HEK293T (cell line): ENCODE results near the gene SLC2A5.
"Not testable (repeated sequence)": the region's sequence is repeated elsewhere in the genome, so short reads cannot be mapped to it uniquely, and the experiment has no call there.

Source experiments
- CTCF ChIA-PET: fragments of 350-600 bp; formaldehyde crosslinking; extraction: SDS; loops from one replicate; lab custom pipeline; 2021; ENCODE audit warnings: antibody characterized with exemption, inconsistent platforms; lab: Yijun Ruan, JAX
- POLR2A ChIA-PET: fragments of 350-600 bp; formaldehyde crosslinking; extraction: SDS; loops from one replicate; lab custom pipeline; 2020; ENCODE audit warnings: antibody characterized with exemption, inconsistent platforms; lab: Yijun Ruan, JAX
- DNase-seq: peaks from one replicate; pipeline ENCODE4 v3.0.0; 2012; ENCODE audit warnings: mixed read lengths; ENCODE audit errors: extremely low spot score
- ARNT ChIP-seq: fragments of 450-650 bp; IDR thresholded peaks from 2 replicates; pipeline ENCODE4 v1.6.1; 2017; ENCODE audit warnings: mild to moderate bottlenecking
- BHLHE40 ChIP-seq: fragments of 450-650 bp; IDR thresholded peaks from 2 replicates; pipeline ENCODE4 v1.6.1; 2016; ENCODE audit warnings: mild to moderate bottlenecking, moderate library complexity, borderline replicate concordance
- CTBP1 ChIP-seq: fragments of 450-650 bp; IDR thresholded peaks from 2 replicates; pipeline ENCODE4 v1.6.1; 2016; ENCODE audit warnings: borderline replicate concordance
- ELF4 ChIP-seq: fragments of 450-650 bp; IDR thresholded peaks from 2 replicates; pipeline ENCODE4 v1.6.1; 2017; ENCODE audit warnings: antibody characterized with exemption
- FOXA1 ChIP-seq: fragments of 450-650 bp; IDR thresholded peaks from 2 replicates; pipeline ENCODE4 v1.6.1; 2016; ENCODE audit warnings: mild to moderate bottlenecking
- FOXK2 ChIP-seq: fragments of 450-650 bp; IDR thresholded peaks from 2 replicates; pipeline ENCODE4 v1.6.1; 2016; ENCODE audit warnings: mild to moderate bottlenecking
- FOXM1 ChIP-seq: fragments of 450-650 bp; IDR thresholded peaks from 2 replicates; pipeline ENCODE4 v1.6.1; 2017; ENCODE audit warnings: mild to moderate bottlenecking, borderline replicate concordance
- HDGF ChIP-seq: fragments of 450-650 bp; IDR thresholded peaks from 2 replicates; pipeline ENCODE4 v1.6.1; 2017; ENCODE audit warnings: antibody characterized with exemption, borderline replicate concordance
- L3MBTL2 ChIP-seq: fragments of 450-650 bp; conservative IDR thresholded peaks from 2 replicates; pipeline ENCODE4 v1.6.1; 2016; ENCODE audit warnings: mild to moderate bottlenecking
- LEF1 ChIP-seq: fragments of 450-650 bp; IDR thresholded peaks from 2 replicates; pipeline ENCODE4 v1.6.1; 2017; ENCODE audit warnings: mild to moderate bottlenecking, borderline replicate concordance
- NFRKB ChIP-seq: fragments of 450-650 bp; IDR thresholded peaks from 2 replicates; pipeline ENCODE4 v1.6.1; 2016; ENCODE audit warnings: mild to moderate bottlenecking, moderate library complexity
- PKNOX1 ChIP-seq: fragments of 450-650 bp; IDR thresholded peaks from 2 replicates; pipeline ENCODE4 v1.6.1; 2016
- SP1 ChIP-seq: fragments of 450-650 bp; IDR thresholded peaks from 2 replicates; pipeline ENCODE4 v1.6.1; 2017
- SUZ12 ChIP-seq: fragments of 450-650 bp; IDR thresholded peaks from 2 replicates; pipeline ENCODE4 v1.6.1; 2016; ENCODE audit warnings: mild to moderate bottlenecking
- TARDBP ChIP-seq: fragments of 450-650 bp; IDR thresholded peaks from 2 replicates; pipeline ENCODE4 v1.6.1; 2016
- ZNF384 ChIP-seq: fragments of 450-650 bp; IDR thresholded peaks from 2 replicates; pipeline ENCODE4 v1.6.1; 2016

SLC2A5 gene

DNA sequence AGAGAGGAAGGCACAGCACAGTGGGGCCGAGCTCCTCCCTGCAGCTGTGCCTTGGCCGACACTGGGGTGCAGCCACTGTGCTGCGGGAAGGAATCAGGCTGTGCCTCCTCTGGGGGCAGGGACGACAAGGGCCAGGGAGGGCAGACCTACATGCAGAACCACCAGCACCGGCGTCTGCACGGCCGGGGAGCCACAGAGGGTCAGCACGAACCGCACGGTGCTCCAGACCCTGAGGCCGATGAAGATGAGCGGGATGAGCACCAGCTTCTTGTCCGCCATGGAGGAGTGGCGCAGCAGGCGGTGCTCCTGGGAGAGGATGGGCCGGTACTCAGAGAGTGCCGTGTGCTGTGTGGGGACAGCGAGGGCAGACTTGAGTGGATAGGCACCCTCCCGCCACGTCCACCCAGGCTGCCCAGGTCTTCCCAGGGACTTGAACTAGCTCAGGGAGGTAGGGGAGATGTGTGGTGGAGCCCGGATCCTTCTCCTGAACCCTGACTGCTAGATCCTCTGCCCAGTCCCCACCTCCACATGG, 36.0 kb upstream of the SLC2A5 start:
- POLR2A ChIA-PET: no interaction called here
- DNase-seq: no peak
- TF ChIP-seq ARNT (no peak), ELF4 (no peak)
- CTCF ChIA-PET: no interaction called here

- TF ChIP-seq FOXA1 (no peak), BHLHE40 (no peak), CTBP1 (no peak), FOXM1 (no peak), LEF1 (no peak), ELF4 (no peak), ARNT (no peak), PKNOX1 (no peak), HDGF (no peak), TARDBP (no peak), ZNF384 (no peak), NFRKB (no peak)
- ChIA-PET CTCF (interaction anchor here (0.6 to 1.7 kb wide), 7 partner anchors 9 to 184 kb away, joined by 3 to 7 read pairs (median 4); no protein-coding TSS in a partner anchor), POLR2A (no interaction called here)
- DNase-seq: peak; percentile 65
Observed at GRCh38 chr1:9101510-9102146, 32.2 kb upstream of the SLC2A5 start.

DNA sequence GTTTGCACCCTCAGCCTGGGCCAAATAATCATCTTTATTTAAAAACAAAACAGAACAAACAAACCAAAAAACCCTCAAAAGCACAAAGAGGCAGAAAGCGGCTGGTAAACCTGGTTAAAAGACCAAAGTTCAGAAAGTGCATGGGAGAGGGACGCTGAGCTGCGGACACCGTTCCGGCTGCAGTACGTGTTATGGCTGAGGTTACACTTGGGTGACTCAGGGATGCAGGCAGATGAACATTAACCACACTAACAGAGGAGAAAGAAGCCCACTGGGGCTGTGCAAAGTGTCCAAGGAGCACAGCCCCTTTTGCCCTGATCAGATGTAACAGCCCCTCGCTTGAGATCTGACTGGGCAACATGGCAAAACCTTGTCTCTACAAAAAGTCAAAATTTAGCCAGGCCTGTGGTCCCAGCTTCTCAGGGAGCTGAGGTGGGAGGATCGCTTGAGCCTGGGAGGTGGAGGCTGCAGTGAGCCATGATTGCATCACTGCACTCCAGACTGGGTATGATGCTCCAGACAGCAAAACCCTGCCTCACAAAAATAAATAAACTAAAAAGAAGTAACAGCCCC, 31.1 kb upstream of the SLC2A5 start:
- CTCF ChIA-PET: no interaction called here
- DNase-seq: no peak
- POLR2A ChIA-PET: no interaction called here

DNA sequence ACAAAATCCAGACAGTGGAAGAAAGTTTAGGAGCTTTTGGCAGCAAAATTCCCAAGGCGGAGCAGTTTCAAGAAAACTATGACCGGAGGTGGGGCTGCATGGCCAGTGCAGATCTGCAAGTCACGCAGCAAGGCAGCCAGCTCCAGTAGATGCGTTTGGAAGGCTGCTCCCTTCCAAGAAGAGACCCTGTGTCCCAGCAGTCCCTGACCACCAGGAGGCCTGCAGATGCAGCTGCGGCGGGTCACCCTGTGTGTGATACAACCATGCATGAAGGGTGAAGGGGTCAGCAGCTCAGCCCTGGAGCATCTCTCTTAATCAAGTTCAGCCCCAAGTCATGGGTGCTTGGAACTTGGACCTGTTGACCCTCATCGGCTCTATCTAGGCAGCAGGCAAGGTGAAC, 30.1 kb upstream of the SLC2A5 start:
- ChIA-PET CTCF (interaction anchor here (0.6 kb wide), 1 partner anchor 358 kb away, joined by 3 read pairs; no protein-coding TSS in a partner anchor), POLR2A (no interaction called here)
- no peak for DNase-seq
- TF ChIP-seq LEF1 (no peak), ZNF384 (no peak), TARDBP (no peak), CTBP1 (no peak), ELF4 (no peak), HDGF (no peak), SUZ12 (no peak), L3MBTL2 (no peak), SP1 (no peak), FOXA1 (no peak), PKNOX1 (no peak), ARNT (no peak), BHLHE40 (no peak), NFRKB (no peak), FOXK2 (no peak), FOXM1 (no peak)

More for the DNA sequence above, 31.1 kb upstream of the SLC2A5 start:
- TF ChIP-seq FOXK2 (no peak), HDGF (no peak), LEF1 (no peak), BHLHE40 (no peak), L3MBTL2 (no peak), SP1 (no peak), ZNF384 (no peak), ELF4 (no peak), SUZ12 (no peak), ARNT (no peak)

GRCh38 chr1:9097947-9098705, 28.7 kb upstream of the SLC2A5 start:
- ChIA-PET POLR2A (no interaction called here), CTCF (no interaction called here)
- no peak for DNase-seq
- TF ChIP-seq NFRKB: no peak

DNA sequence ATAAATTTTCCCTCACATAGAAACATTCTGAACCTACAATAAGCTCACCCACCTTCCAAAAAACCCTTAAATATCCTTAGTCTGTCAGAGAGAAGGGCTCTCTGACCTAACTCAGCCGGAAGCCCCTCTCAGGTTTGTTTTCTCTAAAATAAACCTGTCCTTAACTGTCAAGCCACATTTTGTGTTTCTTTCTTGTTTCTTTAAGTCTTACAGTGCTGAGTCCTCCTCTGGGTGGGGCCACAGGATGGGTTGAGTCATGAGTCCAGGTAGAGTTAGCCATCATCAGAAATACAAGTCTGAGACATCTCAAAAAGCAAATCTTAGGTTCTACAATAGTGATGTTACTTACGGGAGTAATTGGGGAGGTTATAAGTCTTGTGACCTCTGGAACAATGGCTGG, 26.4 kb upstream of the SLC2A5 start:
- TF ChIP-seq ZNF384 (no peak), ELF4 (no peak), FOXA1 (no peak), SP1 (no peak), FOXK2 (no peak), ARNT (no peak), FOXM1 (no peak)
- CTCF ChIA-PET: interaction anchor here (1.5 kb wide), 1 partner anchor 91 kb away, joined by 4 read pairs; no protein-coding TSS in a partner anchor
- DNase-seq: no peak
- POLR2A ChIA-PET: no interaction called here

DNA sequence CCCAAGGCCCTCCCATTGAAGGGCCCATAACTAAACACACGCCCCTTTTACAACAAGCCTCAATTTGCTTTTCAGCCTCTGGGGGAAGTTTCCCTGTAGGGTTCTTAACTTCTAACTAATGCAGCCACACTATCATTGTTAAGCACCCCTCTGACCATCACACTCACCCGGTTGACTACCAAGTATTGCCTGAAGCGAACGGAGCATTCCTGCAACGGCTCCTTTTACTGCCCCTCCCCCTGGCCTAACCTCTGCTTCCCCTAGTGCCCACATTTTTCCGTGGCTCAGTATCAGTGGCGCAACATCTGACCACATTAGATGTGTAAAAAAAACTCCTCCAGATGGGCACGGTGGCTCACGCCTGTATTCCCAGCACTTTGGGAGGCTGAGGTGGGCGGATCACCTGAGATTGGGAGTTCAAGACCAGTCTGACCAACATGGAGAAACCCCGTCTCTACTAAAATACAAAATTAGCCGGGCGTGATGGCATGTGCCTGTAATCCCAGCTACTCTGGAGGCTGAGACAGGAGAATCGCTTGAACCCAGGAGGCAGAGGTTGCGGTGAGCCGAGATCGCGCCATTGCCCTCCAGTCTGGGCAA, 24.7 kb upstream of the SLC2A5 start:
- DNase-seq, POLR2A ChIA-PET, CTCF ChIA-PET: not testable (repeated sequence)
